GM23338 (cell line): ENCODE measurements around the gene ZNF800.

Source experiments
- CREB1 ChIP-seq: fragments of 250-450 bp; sonication (Bioruptor Pico); IDR thresholded peaks from 2 replicates; pipeline ENCODE4 v1.5.0; 2020; ENCODE audit warnings: low read depth, mild to moderate bottlenecking, moderate library complexity
- EZH2 ChIP-seq: fragments of 200-600 bp; sonication (generic); IDR thresholded peaks from one replicate; pipeline ENCODE4 v1.8.0; 2017; ENCODE audit warnings: antibody characterized with exemption, mild to moderate bottlenecking, low read depth; ENCODE audit not compliant: unreplicated experiment
- EZH2phosphoT487 ChIP-seq: fragments of 200-600 bp; sonication (generic); IDR thresholded peaks from one replicate; pipeline ENCODE4 v1.8.1; 2018; ENCODE audit warnings: antibody characterized with exemption; ENCODE audit not compliant: unreplicated experiment
- JUNB ChIP-seq: IDR thresholded peaks from one replicate; pipeline ENCODE4 v1.6.1; 2016; ENCODE audit warnings: antibody characterized with exemption; ENCODE audit not compliant: unreplicated experiment
- POLR2AphosphoS5 ChIP-seq: IDR thresholded peaks from 2 replicates; pipeline ENCODE4 v1.6.1; 2016; ENCODE audit warnings: antibody characterized with exemption, low read depth
- ZNF331 ChIP-seq: fragments of 250-450 bp; sonication (Bioruptor Pico); IDR thresholded peaks from 2 replicates; pipeline ENCODE4 v1.5.0; 2020; ENCODE audit warnings: low read depth, mild to moderate bottlenecking, moderate library complexity
- TF ChIP-seq, protein P1 (sequence below), 2 experiments: fragments of 200-600 bp in 1 of 2; sonication (generic) in 1 of 2; conservative IDR thresholded peaks; 2 replicates each; pipeline versions ENCODE4 v1.5.1 to v1.6.1; 2016 to 2017; ENCODE audit warnings: antibody characterized with exemption in 2 of 2, low read depth in 2 of 2, mild to moderate bottlenecking in 2 of 2, moderate library complexity in 1 of 2
- TF ChIP-seq, protein P2 (sequence below): IDR thresholded peaks from one replicate; pipeline ENCODE4 v1.6.1; 2018; ENCODE audit warnings: antibody characterized with exemption; ENCODE audit not compliant: unreplicated experiment

DNA sequence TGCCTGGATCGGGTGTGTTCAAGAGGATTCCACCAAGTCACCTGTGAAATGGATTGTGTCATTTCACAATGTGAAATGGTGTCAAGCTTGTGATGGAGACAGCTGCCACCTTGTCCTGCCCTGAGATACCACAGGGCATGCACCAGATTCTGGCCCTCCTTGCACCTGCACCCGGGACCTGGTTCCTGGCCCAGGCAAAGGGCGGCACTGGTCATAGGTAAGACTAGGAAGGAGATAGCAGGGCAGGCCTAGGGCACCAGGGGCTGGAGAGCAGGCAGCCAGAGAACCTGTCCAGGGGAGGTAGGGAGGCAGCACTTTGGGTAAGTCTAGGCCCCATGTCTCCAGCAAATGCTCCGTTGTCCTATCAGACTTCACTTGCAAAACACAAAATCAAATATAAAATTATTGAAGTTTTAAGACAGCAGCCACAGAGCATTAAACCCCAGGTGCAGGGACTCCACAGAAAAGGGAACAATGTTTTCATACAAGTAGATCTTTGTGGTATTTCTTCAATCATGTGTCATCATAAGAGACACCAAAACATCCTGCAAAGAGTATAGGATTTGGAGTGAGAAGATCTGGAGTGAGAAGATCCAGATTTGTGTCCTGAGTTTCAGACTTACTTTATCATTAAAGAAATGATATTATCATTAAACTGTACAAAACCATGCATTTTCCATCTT, 22.7 kb upstream of the ZNF800 start:
- TF ChIP-seq EZH2 (no peak), EZH2phosphoT487 (no peak), ZNF331 (CRISPR knock-in tag) (no peak), POLR2AphosphoS5 (no peak), CREB1 (CRISPR knock-in tag) (no peak), JUNB (no peak)
- TF ChIP-seq, protein P1, sequence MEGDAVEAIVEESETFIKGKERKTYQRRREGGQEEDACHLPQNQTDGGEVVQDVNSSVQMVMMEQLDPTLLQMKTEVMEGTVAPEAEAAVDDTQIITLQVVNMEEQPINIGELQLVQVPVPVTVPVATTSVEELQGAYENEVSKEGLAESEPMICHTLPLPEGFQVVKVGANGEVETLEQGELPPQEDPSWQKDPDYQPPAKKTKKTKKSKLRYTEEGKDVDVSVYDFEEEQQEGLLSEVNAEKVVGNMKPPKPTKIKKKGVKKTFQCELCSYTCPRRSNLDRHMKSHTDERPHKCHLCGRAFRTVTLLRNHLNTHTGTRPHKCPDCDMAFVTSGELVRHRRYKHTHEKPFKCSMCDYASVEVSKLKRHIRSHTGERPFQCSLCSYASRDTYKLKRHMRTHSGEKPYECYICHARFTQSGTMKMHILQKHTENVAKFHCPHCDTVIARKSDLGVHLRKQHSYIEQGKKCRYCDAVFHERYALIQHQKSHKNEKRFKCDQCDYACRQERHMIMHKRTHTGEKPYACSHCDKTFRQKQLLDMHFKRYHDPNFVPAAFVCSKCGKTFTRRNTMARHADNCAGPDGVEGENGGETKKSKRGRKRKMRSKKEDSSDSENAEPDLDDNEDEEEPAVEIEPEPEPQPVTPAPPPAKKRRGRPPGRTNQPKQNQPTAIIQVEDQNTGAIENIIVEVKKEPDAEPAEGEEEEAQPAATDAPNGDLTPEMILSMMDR (conservative IDR thresholded peaks at IDR 0.05; ENCODE audit: low read depth in 2 of 2) = no peak
- TF ChIP-seq, protein P2, sequence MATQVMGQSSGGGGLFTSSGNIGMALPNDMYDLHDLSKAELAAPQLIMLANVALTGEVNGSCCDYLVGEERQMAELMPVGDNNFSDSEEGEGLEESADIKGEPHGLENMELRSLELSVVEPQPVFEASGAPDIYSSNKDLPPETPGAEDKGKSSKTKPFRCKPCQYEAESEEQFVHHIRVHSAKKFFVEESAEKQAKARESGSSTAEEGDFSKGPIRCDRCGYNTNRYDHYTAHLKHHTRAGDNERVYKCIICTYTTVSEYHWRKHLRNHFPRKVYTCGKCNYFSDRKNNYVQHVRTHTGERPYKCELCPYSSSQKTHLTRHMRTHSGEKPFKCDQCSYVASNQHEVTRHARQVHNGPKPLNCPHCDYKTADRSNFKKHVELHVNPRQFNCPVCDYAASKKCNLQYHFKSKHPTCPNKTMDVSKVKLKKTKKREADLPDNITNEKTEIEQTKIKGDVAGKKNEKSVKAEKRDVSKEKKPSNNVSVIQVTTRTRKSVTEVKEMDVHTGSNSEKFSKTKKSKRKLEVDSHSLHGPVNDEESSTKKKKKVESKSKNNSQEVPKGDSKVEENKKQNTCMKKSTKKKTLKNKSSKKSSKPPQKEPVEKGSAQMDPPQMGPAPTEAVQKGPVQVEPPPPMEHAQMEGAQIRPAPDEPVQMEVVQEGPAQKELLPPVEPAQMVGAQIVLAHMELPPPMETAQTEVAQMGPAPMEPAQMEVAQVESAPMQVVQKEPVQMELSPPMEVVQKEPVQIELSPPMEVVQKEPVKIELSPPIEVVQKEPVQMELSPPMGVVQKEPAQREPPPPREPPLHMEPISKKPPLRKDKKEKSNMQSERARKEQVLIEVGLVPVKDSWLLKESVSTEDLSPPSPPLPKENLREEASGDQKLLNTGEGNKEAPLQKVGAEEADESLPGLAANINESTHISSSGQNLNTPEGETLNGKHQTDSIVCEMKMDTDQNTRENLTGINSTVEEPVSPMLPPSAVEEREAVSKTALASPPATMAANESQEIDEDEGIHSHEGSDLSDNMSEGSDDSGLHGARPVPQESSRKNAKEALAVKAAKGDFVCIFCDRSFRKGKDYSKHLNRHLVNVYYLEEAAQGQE = no peak
